NCI-H2171 treated with DMSO at 0.1 percent for 48 hours (cell line): Measurements from ENCODE around the gene ENTPD8.

Experiments used
- DNase-seq: peaks from one replicate; lab custom pipeline; 2025; lab: John Stamatoyannopoulos, UW

ENTPD8 gene

GRCh38 chr9:137447722-137448601 lies 6.8 kb upstream of the ENTPD8 start:
- DNase-seq = no peak

- no peak for DNase-seq
Observed at GRCh38 chr9:137446851-137447471, 5.8 kb upstream of the ENTPD8 start.

- peak; percentile 71 for DNase-seq
Observed at GRCh38 chr9:137445930-137446431, 4.8 kb upstream of the ENTPD8 start.

- peak; percentile 86 for DNase-seq
Observed at GRCh38 chr9:137445275-137445807, 4.2 kb upstream of the ENTPD8 start.

- DNase-seq = no peak
Observed at GRCh38 chr9:137444106-137444790, 3.1 kb upstream of the ENTPD8 start.

- no peak for DNase-seq
Observed at GRCh38 chr9:137441935-137442321, 771 bp upstream of the ENTPD8 start.

GRCh38 chr9:137439158-137439714 lies 1.9 kb downstream of the ENTPD8 start:
- no peak for DNase-seq

GRCh38 chr9:137438591-137439157 lies 2.5 kb downstream of the ENTPD8 start:
- no peak for DNase-seq

GRCh38 chr9:137437691-137438590 lies 3.2 kb downstream of the ENTPD8 start:
- no peak for DNase-seq

- DNase-seq = no peak
Observed at GRCh38 chr9:137436761-137437600, 4.2 kb downstream of the ENTPD8 start.

GRCh38 chr9:137435980-137436760 lies 5.0 kb downstream of the ENTPD8 start:
- DNase-seq = no peak

- DNase-seq = no peak
Observed at GRCh38 chr9:137435381-137435891, 5.7 kb downstream of the ENTPD8 start.

GRCh38 chr9:137434498-137435380 lies 6.4 kb downstream of the ENTPD8 start:
- no peak for DNase-seq

- DNase-seq = no peak
Observed at GRCh38 chr9:137433916-137434431, 7.2 kb downstream of the ENTPD8 start.

- DNase-seq = no peak
Observed at GRCh38 chr9:137433349-137433915, 7.7 kb downstream of the ENTPD8 start.

- no peak for DNase-seq
Observed at GRCh38 chr9:137432687-137433348, 8.3 kb downstream of the ENTPD8 start.
